Skin of body (tissue), 2 donors: Measurements from ENCODE around the gene DOCK8. TPM values are rescaled to one million over a fixed set of nuclear protein-coding genes. Genes with fewer than 3 reads are reported as not detected.

Source experiments
- DNase-seq: peaks from one replicate; lab custom pipeline; 2025; lab: John Stamatoyannopoulos, UW
- total RNA-seq: library from RNA; depleted of rRNA; stranded (reverse); fragments of >200 nt; gene quantifications from one replicate; pipeline ENCODE4 v1.2.3, GENCODE V29; 2014

The DOCK8 gene
- total RNA-seq, 1 donor from 2014 or later = 12.1 TPM

DNA sequence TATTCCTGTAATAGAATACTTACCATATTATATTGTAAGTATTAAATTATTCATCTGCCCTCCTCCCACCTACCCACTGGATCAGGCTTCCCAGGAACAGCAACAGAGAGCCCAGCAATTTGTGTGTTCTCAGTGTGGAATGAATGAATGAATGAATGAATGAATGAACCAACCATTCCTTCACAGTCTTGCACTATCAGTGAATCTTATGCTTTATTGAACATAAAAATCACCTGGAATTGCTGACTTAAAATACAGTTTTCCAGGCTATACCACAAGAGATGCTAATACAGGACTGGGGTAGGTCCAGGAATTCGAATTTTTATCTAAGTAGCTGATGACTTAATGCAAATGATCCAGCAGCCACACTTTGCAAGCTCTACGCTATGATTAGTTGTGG is 51.6 kb downstream of the DOCK8 start:
- DNase-seq = no peak

DNA sequence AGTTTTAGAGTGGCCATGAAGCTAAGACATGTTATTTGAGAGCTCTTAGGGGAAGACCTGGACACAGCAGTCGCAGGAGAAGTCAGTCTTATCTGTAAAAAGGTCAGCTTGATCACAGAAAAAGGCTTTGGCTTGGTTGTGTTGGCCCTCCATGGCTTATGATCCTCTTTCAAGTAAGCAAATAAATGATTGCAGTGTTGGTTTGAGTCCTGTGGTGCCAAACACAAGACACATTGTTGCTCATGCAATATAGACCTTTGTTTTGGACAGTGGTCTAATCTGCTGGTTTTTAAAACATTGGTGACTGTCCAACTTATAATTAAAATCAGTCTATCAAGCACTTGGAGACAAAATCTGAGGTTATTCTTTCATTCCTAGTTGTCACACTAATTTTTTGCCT is 54.0 kb downstream of the DOCK8 start:
- DNase-seq = no peak

DNA sequence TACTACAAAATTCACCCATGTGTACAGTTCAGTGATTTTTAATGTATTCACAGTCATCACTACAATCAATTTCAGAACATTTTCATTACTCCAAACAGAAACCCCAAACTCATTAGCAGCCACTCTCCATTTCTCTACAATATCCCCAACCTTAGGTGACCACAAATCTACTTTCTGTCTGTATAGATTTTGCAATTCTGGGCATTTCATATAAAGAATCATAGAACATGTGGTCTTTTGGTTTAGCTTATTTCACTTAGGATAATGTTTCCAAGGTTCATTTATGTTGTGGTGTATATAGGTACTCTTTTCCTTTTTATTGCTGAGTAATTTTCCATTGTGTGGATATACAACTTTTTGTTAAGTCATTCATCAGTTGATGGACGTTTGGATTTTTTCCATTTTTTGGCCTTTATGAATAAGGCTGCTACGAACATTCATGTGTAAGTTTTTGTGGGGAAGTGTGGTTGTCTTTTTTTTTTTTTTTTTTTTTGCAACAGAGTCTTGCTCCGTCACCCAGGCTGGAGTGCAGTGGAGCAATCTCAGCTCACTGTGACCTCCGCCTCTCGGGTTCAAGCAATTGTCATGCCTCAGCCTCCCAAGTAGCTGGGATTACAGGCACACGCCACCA is 54.5 kb downstream of the DOCK8 start:
- DNase-seq = no peak

DNA sequence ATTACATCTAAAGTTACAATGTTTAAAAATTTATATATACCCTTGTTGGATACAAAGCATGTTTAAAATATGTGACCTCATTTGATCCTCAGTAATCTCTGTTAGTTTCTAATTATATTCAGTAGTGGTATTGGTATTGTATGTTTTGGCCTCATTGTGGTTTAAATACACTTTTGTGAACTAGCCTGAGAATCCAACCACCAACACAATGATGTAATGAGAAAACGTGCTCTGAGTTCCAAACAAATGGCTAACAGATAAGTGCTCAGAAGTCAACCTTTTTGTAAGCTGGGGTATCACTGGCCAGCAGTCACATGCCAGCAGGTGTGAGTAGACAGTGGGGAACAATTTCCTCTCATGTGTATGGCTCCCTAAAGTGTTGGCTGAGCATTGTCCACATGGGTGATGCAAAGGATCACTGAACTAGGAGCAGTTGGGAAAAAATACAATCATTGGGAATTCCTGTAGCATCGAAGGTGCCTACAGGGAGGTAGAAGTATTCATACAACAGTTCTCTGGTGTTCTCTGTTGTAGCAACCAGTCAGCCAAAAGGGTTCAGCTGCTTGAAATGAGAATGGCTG is 56.1 kb downstream of the DOCK8 start:
- no peak for DNase-seq

DNA sequence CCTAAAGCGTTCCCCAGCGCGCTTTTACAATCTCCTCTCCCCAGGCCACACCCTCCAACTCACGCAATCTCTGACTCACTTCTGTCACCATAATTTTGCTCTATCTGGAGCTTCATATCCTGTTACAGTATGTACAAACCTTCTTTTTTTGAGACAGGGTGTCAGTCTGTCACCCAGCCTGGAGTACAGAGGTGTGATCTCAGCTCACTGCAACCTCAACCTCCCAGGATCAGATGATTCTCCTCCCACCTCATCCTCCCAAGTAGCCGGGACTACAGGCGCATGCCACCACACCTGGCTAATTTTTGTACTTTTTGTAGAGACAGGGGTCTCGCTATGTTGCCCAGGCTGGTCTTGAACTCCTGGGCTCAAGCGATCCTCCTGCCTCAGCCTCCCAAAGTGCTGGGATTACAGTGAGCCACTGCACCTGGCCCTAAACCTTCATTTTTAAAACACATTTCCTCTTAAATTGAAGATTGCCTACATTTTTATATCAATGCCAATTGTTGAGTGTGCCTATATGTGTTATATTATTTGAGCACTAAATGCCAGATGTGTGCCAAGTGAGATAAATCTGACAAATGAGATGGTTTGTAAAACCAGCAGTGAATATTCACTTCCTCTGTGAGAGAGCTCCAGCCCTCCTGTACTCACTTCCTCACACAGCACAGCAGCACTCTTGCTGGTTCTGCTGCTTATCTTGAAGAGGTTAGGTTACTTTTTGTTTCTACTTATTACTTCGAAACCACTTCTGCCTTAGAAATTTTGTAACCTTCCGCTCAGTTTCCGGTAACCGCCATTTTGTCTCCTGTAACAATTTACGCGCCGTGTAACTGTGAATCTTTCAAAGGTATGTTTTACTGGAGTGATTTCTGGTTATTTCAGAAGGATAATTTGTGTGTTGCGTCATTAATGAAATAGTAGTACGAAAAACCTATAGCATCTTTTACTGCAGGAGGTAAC is 57.9 kb downstream of the DOCK8 start:
- DNase-seq = no peak

DNA sequence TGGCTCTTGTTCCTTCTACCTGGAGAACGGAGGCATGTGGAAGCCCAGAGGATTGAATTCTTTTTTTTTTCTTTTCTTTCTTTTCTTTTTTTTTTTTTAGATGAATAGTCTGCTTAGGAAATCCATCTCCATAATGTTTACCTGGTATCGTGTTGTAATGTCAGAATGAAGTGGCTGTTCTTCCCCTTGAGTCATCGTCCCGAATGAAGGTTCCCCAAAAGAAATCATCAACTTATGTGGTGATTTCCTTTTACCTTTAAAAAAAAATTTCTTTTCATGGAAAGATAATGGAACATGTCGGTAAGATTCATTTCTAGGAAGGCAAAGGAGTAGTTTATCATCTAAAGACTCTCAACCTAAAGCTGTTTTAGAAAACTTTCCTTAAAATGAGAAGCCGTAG is 59.7 kb downstream of the DOCK8 start:
- no peak for DNase-seq

DNA sequence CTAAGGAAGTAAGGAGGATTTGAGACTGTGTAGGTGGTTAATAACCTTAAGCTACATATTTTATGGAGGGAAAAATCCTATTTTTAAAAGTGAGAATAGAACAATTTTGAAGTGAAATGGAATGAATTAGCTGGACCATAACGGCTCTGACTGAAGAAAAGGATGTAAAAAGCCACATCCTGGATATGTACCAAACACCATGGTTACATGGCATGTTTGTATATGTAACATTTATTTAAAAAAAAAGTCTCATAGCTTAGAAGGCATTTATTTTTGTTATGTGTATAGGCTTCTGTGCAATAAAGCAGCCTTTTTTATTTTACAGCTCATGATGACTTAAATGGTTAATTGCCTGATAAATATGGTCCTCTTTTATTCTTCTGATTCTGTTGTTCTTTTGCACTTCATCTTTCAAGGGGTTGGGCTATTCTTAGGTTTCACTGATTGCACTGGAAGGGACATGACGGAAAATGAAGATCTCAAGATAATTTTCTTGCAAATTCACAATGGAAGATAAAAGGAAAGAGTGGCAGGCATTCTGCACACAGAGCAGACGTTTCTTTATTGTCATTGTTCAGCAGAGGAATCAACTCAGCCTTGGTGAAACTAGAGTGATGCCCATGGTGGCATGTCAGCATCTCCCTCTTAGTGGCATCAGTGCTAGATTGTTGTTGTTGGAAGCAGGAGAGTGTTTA is 63.1 kb downstream of the DOCK8 start:
- peak; percentile 8 for DNase-seq

DNA sequence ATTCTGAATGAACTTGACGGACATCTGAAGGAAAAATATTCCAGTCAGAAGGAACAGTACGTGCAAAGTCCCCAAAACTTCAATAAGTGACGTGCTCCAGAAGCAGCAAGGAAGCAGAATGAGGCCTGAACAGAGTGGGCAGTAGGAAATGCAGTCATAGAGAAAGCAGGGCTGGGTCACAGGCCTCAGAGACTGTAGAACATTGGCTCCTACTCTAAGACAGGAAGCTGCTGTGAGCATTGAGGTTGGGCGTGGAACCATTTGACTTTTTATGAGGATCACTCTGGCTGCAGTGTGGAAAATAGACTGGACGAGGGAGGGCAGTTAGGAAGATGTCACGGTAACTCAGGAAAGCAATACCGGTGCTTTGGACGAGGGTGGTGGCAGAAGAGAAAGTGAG is 64.0 kb downstream of the DOCK8 start:
- DNase-seq = no peak

DNA sequence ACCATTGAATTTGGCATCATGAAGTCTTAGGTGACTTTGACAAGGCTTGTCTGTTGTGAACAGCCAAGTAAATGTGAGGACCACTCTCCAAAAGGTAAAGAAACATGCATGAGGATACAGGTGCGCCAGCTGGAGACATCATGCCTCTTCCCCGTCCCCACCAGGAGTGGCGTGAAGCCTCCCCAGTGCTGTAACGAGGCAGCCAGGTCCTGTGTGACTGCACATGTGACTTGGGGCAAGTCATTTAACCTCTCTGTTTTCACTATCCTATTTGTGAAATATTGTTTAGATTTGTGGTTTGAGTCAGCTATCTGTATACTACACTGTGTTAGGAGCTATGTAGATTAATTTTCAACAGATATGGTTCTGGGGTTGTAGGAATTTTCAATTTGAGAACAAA is 65.0 kb downstream of the DOCK8 start:
- no peak for DNase-seq

DNA sequence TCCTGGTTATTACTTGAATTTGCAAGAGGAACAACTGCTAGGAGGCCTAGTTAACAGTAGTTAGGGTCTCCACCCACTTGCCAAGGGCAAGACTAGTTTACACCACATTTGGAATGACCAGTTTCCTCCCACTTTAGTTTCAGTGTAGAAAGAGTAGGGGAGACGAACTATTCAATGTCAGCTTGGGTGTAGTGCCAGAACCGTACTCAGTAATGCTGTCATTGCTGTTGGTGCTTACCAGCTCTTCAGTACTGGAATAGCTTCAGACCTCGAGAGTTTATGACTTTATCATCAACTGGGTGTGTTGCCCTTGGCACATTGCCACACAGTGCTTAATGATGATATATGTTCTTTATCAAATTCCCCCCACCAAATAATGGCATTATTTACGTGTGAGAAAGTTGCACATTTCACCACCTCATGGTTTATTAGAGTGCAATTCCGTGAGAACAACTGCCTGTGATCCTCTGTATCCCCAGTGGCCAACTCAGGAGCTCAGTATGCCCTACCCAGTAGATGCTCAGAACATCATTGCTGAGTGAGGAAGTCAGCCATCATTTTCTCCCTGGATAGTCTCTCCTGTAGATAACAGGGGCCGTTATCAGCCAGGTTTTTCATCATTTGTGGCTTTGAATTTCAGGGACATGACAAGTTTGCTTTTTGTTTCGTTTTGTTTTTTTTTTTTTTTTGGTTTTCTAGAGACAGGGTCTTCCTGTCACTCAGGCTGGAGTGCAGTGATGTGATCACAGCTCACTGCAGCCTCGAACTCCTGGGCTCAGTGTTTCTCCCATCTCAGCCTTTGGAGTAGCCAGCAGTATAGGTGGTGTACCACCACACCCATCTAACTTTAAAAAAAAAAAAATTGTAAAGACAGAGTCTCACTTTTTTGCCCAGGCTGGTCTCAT is 67.3 kb downstream of the DOCK8 start:
- no peak for DNase-seq

DNA sequence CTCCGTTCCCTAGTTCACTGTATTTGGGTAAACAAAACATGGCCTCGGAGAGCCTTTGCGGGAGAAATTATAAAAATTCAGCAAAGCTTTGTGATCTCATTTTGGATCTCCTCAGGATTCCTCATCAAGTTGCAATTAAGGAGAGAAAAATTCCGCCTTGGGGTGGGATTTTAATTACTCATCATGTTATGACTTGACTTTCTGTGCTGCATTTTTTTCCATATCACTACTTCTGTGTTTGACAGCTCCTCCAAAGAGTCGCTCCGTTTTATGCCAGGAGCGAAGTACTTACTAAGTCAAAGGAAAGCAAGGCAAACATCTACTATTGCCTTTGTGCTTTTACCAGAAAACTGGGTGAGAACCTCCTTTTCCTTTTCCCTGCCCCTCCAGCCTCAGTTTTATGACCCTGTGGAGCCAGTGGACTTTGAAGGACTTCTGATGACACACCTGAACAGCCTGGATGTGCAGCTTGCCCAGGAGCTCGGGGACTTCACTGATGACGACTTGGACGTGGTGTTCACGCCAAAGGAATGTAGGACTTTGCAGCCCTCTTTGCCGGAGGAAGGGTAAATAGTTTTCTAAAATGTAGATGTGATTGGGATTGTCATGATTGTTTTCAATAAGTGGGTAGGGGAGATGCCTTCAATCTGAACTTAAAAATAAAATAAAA is 71.5 kb downstream of the DOCK8 start:
- no peak for DNase-seq

DNA sequence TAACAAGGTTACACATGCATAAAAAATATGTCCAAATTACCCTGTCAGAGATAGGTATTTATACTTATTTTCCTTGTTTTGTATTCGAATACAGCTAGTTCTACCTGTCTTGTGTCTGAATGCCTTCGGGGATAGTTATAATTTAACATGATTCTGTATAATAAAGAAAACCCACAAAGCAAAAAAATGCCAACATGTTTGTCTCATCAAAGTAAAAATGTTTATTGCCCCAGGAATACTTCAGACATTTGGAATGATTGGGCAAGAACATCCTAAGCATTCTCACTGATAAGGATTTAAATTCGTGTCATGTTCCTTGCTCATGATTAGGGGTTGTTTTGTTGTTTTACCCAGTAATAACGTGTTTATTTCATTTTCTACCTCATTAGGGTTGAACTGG is 74.5 kb downstream of the DOCK8 start:
- no peak for DNase-seq

DNA sequence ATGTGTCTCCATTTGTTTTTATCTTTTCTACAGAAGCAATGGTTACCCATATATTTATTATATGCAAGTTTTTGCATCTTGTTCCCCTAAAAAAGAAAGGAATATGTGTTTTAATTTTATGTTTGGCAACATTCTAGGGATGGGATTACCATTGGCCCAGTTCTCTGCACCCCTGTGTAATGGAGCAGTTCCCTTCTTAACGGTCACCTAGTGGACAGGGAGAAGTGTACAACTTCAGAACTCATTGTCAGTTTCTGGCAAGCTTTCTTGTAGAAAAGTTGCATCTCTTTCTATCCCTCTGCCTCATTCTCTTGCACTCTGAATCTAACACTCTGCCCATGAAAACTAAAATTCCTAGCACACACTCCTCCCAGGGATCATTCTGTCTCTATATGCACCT is 78.2 kb downstream of the DOCK8 start:
- no peak for DNase-seq

DNA sequence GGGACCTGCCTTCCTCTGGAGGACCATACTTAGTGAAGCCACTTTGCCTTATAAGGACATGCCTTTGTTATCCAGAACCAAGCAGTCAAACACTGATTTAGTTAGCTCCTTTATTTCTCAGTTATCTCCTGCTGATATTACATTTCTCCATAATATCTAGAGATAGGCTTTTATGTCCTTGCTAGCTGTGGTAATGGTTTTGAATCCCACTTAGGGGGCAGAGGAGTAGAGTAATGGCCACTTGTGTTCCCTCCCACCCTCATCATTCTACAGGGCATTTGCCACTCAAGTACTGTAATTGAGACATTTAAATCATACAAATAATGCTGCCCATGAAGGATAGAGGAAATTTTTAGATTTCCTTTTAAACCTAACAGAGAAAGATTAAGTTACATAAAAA is 80.9 kb downstream of the DOCK8 start:
- no peak for DNase-seq

DNA sequence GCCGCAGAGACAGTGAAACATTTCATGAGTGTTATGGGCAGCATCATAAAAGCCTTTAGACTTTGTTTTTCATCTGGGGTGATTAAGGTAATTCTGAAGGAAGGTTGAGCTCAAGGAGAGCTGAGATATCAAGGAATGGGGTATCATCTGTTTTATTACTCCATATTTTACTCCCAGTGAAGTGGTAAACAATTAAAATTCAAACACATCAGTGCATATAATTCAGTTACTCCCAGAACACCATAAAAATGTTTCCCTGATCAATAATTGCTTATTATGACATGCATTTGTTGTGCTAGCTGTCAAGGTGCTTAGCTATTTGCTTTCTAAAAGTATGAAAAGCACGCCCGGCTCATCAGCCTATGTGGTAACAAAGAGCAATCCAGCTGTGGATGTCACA is 81.7 kb downstream of the DOCK8 start:
- no peak for DNase-seq

DNA sequence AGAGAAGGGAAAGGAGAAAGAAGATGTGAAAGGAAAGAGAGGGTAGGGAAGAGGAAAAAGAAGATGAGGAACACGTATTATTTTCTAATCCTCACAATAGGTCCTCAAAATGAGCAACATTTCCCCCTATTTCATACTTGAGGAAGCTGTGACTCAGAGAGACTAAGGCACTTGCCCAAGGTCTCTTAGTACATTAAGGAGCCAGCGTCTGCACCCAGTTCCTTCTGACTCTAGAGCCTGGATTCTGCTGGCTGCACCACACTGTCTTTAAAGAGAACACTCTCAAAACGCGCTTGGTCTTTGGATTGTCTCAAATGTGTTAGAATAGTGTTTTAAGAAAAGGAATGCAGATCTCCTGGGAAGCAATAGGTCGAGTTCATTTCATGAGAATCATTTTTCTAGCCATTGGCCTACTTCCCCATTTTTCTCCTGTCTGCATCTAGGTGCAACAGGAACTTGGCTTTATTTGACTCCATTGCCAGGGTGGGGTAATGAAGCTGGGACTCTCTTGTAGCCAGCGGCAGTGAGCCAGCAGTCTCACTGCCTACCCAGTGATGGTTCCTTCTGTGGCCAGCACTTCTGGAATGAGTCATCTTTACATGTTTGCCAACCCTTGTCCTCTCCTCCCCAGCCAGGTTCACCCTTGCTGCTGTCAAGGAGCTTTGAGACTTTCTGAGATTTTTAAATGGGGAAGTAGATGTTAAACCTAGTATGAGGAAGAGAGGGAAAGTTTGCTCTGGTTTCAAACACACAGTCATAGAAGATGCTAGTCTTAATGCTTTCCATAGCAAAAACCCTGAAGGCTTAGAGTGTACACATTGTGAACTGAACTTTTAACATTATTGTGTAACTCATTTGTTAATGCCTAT is 82.7 kb downstream of the DOCK8 start:
- DNase-seq = no peak

DNA sequence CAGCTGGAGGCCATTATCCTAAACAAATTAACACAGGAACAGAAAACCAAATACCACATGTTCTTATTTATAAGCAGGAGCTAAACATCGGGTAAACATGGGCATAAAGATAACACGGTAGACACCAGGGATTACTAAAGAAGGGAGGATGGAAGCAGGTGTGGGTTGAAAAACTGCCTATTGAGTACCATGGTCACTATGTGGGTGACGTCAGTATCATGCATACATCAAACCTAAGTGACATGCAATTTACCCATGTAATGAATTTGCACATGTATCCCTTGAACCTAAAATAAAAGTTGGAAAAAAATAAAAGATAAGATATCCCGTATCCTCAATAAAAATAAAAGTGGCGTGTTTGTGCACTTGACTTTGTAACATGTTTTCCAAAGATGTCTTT is 88.8 kb downstream of the DOCK8 start:
- no peak for DNase-seq

DNA sequence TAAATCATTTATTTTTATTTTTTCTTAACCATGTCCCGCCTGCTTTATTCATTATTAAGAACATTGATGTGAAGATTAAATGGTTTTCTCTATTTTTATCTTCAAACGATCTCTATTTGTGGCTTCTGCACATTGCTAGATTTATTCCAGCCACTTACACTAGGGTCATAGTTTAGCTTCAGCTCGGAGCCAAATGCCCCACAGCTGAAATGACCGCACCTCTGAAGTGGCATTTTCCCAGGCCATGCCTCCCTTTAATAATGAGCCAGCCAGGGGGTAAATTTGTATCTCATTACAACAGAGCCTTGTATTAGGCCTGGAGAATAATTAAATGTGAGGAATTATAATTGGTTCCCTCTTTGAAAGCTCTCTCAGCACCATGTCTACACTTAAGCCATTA is 89.4 kb downstream of the DOCK8 start:
- DNase-seq = no peak

DNA sequence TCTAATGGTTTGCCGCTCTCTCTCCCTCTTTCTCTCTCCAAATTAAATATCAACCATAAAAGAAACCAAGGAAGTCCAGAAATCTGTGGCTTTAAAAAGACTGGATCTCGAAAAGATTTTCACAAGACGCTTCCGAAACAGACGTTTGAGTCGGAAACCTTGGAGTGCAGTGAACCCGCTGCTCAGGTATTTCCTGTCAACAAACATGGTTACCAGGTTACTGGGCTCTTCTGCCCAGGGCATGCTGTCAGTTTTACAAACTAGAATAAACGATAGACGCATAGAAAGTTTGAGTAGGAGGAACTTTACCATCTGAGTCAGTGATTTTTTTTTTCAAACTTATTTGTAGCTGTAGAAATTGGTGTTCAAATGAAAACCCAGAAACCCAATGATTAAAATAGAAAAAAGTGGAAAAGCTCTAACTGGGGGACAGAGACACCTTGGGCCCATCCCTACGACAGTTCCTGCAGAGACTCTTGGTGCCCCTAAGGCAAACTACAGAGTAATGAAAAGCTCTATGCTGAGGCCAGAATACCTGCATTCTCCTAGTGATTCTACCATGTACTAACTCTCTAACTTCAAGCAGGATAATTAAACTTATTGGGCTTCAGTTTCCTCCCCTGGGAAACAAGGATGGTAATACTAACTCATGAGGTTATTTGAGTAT is 90.0 kb downstream of the DOCK8 start:
- no peak for DNase-seq
